ENCODE data around the gene GCH1. TPM values are rescaled to one million over a fixed set of nuclear protein-coding genes. Genes with fewer than 3 reads are reported as not detected.

The GCH1 gene
- total RNA-seq, 4 donors from 2014 or later, result 24.3 to 43.4 (median 28.3) TPM

GRCh38 chr14:54815016-54815415 lies 87.6 kb downstream of the GCH1 start:
- H3K27me3 ChIP-seq, result no peaks in the 10 kb centered on the region
- TF ChIP-seq POLR2AphosphoS5 (IDR thresholded peaks at IDR 0.05) (no peak), POLR2A (IDR thresholded peaks at IDR 0.05) (no peak), EP300 (IDR thresholded peaks at IDR 0.05; ENCODE audit: low read depth) (no peak), CTCF (IDR thresholded peaks at IDR 0.05) (no peak)
- peaks cover 0 to 4% (median 0%) of the 10 kb centered on the region in 4 donors for H3K4me1 ChIP-seq
- no peak overlapping the region for H3K4me3 ChIP-seq
- no peaks in the 10 kb centered on the region for H3K9me3 ChIP-seq
- DNase-seq, result no peak
- H3K27ac ChIP-seq, result no peak overlapping the region
- H3K36me3 ChIP-seq, result no peaks in the 10 kb centered on the region
- WGBS, 2 donors (ENCODE audit: low coverage in 1 of 2), result 85% methylated on average over 4 to 12 of the region's 12 CpGs
- in situ Hi-C loops (cut with MboI; ENCODE audit: low pct_ligation_motif_present in 1 of 4, low pct_unique_long_range_greater_than_20kb in 1 of 4, low sequenced_read_pairs in 3 of 4) (no loop called here), intact Hi-C loops (cut with DNase I; ENCODE audit: low total_unique reads) (no loop called here)

DNA sequence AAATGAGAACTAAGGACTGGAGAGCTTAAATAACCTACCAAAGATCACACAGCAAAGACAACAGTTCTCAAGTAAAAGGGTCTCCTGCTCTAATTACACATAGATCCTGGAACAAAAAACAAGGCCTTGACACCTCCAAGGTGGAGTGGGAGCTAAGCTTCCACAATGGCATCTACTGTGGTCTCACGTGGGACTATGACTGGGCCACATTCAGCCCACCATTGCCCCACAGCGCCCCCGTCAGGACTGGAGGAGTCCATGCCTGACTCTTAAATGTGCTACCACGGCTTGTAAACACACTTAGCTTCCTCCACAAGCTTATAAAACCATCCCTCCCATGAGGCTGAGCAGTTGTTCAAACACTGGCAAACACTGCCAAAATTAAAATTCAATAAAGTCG lies 88.5 kb downstream of the GCH1 start:
- intact Hi-C loops (cut with DNase I; ENCODE audit: low total_unique reads), result no loop called here
- H3K4me1 ChIP-seq, result peaks cover 0 to 4% (median 0%) of the 10 kb centered on the region in 4 donors
- in situ Hi-C loops (cut with MboI; ENCODE audit: low pct_ligation_motif_present in 1 of 4, low pct_unique_long_range_greater_than_20kb in 1 of 4, low sequenced_read_pairs in 3 of 4), result no loop called here
- WGBS, 2 donors (ENCODE audit: low coverage in 1 of 2), result 72 to 74% methylated on average over 3 to 5 of the region's 5 CpGs
- no peak for DNase-seq
- no peak overlapping the region for H3K4me3 ChIP-seq
- H3K27ac ChIP-seq, result no peak overlapping the region
- no peak for TF ChIP-seq POLR2AphosphoS5 (IDR thresholded peaks at IDR 0.05)
- no peak for TF ChIP-seq POLR2A (IDR thresholded peaks at IDR 0.05)
- no peak for TF ChIP-seq EP300 (IDR thresholded peaks at IDR 0.05; ENCODE audit: low read depth)
- no peak for TF ChIP-seq CTCF (IDR thresholded peaks at IDR 0.05)
- no peaks in the 10 kb centered on the region for H3K9me3 ChIP-seq
- H3K36me3 ChIP-seq, result no peaks in the 10 kb centered on the region
- no peaks in the 10 kb centered on the region for H3K27me3 ChIP-seq

DNA sequence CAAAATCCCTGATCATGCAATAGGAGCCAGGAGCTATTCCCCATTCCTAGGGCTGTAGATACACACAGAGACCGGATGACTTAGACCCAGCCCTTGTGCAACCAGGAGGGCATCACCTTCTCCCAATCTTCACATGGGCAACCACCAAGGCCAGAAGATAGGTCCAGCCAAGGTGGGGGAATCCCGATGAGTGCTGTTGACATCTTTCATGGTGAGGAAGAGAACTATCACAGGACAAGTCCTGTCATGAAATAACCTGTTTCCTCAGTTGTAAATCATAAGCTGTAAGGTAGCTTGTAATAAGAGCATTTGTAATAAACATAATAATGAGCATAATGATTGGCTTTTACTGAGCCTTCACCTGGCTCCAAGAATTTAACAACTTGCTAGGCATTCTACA lies 89.5 kb downstream of the GCH1 start:
- in situ Hi-C loops (cut with MboI; ENCODE audit: low pct_ligation_motif_present in 1 of 4, low pct_unique_long_range_greater_than_20kb in 1 of 4, low sequenced_read_pairs in 3 of 4), result no loop called here
- no peak for TF ChIP-seq POLR2A (IDR thresholded peaks at IDR 0.05)
- TF ChIP-seq EP300 (IDR thresholded peaks at IDR 0.05; ENCODE audit: low read depth), result no peak
- TF ChIP-seq CTCF (IDR thresholded peaks at IDR 0.05), result no peak
- no peak for TF ChIP-seq POLR2AphosphoS5 (IDR thresholded peaks at IDR 0.05)
- H3K27ac ChIP-seq, result no peak overlapping the region
- H3K36me3 ChIP-seq, result no peaks in the 10 kb centered on the region
- 87 to 100% methylated on average over 1 to 2 of the region's 2 CpGs for WGBS, 2 donors (ENCODE audit: low coverage in 1 of 2)
- DNase-seq, result no peak
- H3K4me1 ChIP-seq, result no peaks in the 10 kb centered on the region
- H3K4me3 ChIP-seq, result no peak overlapping the region
- intact Hi-C loops (cut with DNase I; ENCODE audit: low total_unique reads), result no loop called here
- no peaks in the 10 kb centered on the region for H3K9me3 ChIP-seq
- H3K27me3 ChIP-seq, result no peaks in the 10 kb centered on the region

DNA sequence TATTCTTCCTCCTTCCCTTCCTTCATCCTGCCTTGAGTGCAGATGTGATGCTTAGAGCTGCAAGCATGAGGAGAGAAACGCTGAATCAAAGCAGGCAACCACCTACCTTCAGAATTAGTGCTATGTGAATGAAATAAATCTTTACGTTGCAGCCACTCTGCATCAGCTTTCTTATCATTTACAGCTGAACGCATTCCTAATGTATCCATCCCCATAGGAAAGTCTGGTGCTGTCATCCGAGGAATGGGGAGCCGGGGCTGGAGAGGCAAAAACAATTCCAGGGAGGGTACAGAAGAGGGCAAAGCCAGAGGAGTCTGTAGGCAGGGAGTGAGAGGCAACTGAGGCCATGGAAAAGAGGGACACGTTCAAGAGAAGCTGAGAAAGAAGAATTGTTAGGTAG lies 90.0 kb downstream of the GCH1 start:
- intact Hi-C loops (cut with DNase I; ENCODE audit: low total_unique reads) (no loop called here), in situ Hi-C loops (cut with MboI; ENCODE audit: low pct_ligation_motif_present in 1 of 4, low pct_unique_long_range_greater_than_20kb in 1 of 4, low sequenced_read_pairs in 3 of 4) (no loop called here)
- Histone ChIP-seq H3K36me3 (no peaks in the 10 kb centered on the region), H3K4me1 (no peaks in the 10 kb centered on the region), H3K27ac (no peak overlapping the region), H3K27me3 (no peaks in the 10 kb centered on the region), H3K4me3 (no peak overlapping the region), H3K9me3 (no peaks in the 10 kb centered on the region)
- WGBS, 2 donors (ENCODE audit: low coverage in 1 of 2), result 77 to 91% methylated on average over 5 to 6 of the region's 6 CpGs
- no peak for DNase-seq
- TF ChIP-seq EP300 (IDR thresholded peaks at IDR 0.05; ENCODE audit: low read depth), result no peak
- no peak for TF ChIP-seq CTCF (IDR thresholded peaks at IDR 0.05)
- TF ChIP-seq POLR2A (IDR thresholded peaks at IDR 0.05), result no peak
- no peak for TF ChIP-seq POLR2AphosphoS5 (IDR thresholded peaks at IDR 0.05)

Measured in transverse colon (tissue), 4 donors.